ENCODE data around the gene DUSP22. TPM values are rescaled to one million over a fixed set of nuclear protein-coding genes. Genes with fewer than 3 reads are reported as not detected.

DUSP22 gene
- polyA plus RNA-seq, 1 of the 3 experiments (the other 2 are of a cell fraction) = 6.8 TPM

GRCh38 chr6:259316-259715 lies 33.0 kb upstream of the DUSP22 start:
- POLR2A ChIA-PET = no interaction called here
- CTCF ChIA-PET = interaction anchor here (1.4 to 1.8 kb wide), 2 partner anchors 42 to 1178 kb away, joined by 3 read pairs; no protein-coding TSS in a partner anchor

More at GRCh38 chr6:259316-259715, 33.0 kb upstream of the DUSP22 start:
- H3K27me3 ChIP-seq (ENCODE audit: insufficient read depth) = peaks cover 38% of the 10 kb centered on the region; the same call in 1 of the 2 replicates
- H4K20me1 ChIP-seq (ENCODE audit: insufficient read depth) = no peaks in the 10 kb centered on the region; the same call in 1 of the 2 replicates
- no peak for DNase-seq
- H3K9me2 ChIP-seq = no peaks in the 10 kb centered on the region
- no peak overlapping the region for H3K4me3 ChIP-seq (ENCODE audit: low read depth in 2 of 2, low read length in 1 of 2)
- H3K4me2 ChIP-seq = no peak overlapping the region
- H3K4me1 ChIP-seq (ENCODE audit: control insufficient read depth in 1 of 2, insufficient read depth in 2 of 2, low read depth in 1 of 2, low read length in 1 of 2) = no peaks in the 10 kb centered on the region
- H2AFZ ChIP-seq (ENCODE audit: low read depth) = no peak overlapping the region
- no peak for TF ChIP-seq MXI1 (IDR thresholded peaks at IDR 0.05; ENCODE audit: low read depth, low read length)
- TF ChIP-seq, protein P1, sequence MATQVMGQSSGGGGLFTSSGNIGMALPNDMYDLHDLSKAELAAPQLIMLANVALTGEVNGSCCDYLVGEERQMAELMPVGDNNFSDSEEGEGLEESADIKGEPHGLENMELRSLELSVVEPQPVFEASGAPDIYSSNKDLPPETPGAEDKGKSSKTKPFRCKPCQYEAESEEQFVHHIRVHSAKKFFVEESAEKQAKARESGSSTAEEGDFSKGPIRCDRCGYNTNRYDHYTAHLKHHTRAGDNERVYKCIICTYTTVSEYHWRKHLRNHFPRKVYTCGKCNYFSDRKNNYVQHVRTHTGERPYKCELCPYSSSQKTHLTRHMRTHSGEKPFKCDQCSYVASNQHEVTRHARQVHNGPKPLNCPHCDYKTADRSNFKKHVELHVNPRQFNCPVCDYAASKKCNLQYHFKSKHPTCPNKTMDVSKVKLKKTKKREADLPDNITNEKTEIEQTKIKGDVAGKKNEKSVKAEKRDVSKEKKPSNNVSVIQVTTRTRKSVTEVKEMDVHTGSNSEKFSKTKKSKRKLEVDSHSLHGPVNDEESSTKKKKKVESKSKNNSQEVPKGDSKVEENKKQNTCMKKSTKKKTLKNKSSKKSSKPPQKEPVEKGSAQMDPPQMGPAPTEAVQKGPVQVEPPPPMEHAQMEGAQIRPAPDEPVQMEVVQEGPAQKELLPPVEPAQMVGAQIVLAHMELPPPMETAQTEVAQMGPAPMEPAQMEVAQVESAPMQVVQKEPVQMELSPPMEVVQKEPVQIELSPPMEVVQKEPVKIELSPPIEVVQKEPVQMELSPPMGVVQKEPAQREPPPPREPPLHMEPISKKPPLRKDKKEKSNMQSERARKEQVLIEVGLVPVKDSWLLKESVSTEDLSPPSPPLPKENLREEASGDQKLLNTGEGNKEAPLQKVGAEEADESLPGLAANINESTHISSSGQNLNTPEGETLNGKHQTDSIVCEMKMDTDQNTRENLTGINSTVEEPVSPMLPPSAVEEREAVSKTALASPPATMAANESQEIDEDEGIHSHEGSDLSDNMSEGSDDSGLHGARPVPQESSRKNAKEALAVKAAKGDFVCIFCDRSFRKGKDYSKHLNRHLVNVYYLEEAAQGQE (IDR thresholded peaks at IDR 0.05; ENCODE audit: low read depth, low read length) = no peak
- TF ChIP-seq MEF2A (IDR thresholded peaks at IDR 0.05; ENCODE audit: borderline replicate concordance, low read depth) = no peak
- TF ChIP-seq IRF3 (IDR thresholded peaks at IDR 0.05; ENCODE audit: low read depth, low read length) = no peak
- TF ChIP-seq POLR2AphosphoS5 (IDR thresholded peaks at IDR 0.05; ENCODE audit: low read depth, low read length) = no peak
- no peak for TF ChIP-seq FOXJ3 (CRISPR knock-in tag; IDR thresholded peaks at IDR 0.05)
- TF ChIP-seq GABPA (IDR thresholded peaks at IDR 0.05; ENCODE audit: low read depth) = no peak
- no peak for TF ChIP-seq SIN3A (IDR thresholded peaks at IDR 0.05; ENCODE audit: borderline replicate concordance, low read depth, low read length)
- no peak for TF ChIP-seq CHD2 (IDR thresholded peaks at IDR 0.05; ENCODE audit: low read length, partially characterized antibody)
- TF ChIP-seq RFX5 (IDR thresholded peaks at IDR 0.05; ENCODE audit: low read length) = no peak
- TF ChIP-seq JUND (IDR thresholded peaks at IDR 0.05) = no peak
- TF ChIP-seq NRF1 (IDR thresholded peaks at IDR 0.05; ENCODE audit: low read depth, low read length) = no peak
- no peak for TF ChIP-seq PBX3 (IDR thresholded peaks at IDR 0.05)
- TF ChIP-seq NFIC (IDR thresholded peaks at IDR 0.05; ENCODE audit: borderline replicate concordance) = no peak
- no peak for TF ChIP-seq SMC3 (IDR thresholded peaks at IDR 0.05; ENCODE audit: low read depth, low read length)
- H3K27ac ChIP-seq (ENCODE audit: low read depth in 2 of 2, low read length in 1 of 2) = no peak overlapping the region
- H3K9me3 ChIP-seq = no peaks in the 10 kb centered on the region
- H3K79me2 ChIP-seq (ENCODE audit: insufficient read depth) = no peaks in the 10 kb centered on the region
- no peaks in the 10 kb centered on the region for H3K36me3 ChIP-seq (replicated peaks in 1 of 2; ENCODE audit: control insufficient read depth in 1 of 2, insufficient read depth in 2 of 2, low read length in 1 of 2)
- H3F3A ChIP-seq (replicated peaks; ENCODE audit: insufficient read depth) = no peaks in the 10 kb centered on the region
- no peak overlapping the region for H3K9ac ChIP-seq
- 8% methylated on average over 5 of the region's 5 CpGs for WGBS (ENCODE audit: low lambda C conversion rate)
